Activated CD8-positive, alpha-beta memory T cell treated with anti-CD3 and anti-CD28 coated beads, Interleukin-2, amount 50 U/mL, for 24 hours (primary cell): Measurements from ENCODE around the gene MCEMP1.
"Not testable (repeated sequence)": the region's sequence is repeated elsewhere in the genome, so short reads cannot be mapped to it uniquely, and the experiment has no call there.

Experiments used
- DNase-seq: peaks from one replicate; pipeline ENCODE4 v3.0.0-alpha.2; 2020; ENCODE audit errors: extremely low read depth

The MCEMP1 gene

DNA sequence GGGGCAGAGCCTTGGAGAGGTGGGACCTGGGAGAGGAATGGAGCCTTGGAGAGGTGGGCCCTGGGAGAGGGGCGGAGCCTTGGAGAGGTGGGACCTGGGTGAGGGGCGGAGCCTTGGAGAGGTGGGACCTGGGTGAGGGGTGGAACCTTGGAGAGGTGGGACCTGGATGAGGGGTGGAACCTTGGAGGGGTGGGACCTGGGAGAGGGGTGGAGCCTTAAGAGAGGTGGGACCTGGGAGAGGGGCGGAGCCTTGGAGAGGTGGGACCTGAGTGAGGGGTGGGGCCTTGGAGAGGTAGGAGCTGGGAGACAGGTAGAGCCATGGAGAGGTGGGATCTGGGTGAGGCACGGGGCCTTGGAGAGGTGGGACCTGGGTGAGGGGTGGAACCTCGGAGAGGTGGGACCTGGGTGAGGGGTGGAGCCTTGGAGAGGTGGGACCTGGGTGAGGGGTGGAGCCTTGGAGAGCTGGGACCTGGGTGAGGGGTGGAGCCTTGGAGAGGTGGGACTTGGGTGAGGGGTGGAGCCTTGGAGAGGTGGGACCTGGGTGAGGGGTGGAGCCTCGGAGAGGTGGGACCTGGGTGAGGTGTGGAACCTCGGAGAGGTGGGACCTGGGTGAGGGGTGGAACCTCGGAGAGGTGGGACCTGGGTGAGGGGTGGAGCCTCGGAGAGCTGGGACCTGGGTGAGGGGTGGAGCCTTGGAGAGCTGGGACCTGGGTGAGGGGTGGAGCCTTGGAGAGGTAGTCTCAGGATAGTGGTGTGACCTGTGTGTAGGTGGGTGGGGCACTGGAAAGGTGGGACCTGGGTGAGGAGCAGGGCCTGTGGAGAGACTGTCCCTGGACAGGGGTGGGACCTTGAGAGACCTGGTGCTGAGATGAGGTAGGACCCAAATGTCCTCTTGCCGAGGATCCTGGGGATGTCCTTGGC is 33.0 kb upstream of the MCEMP1 start:
- not testable (repeated sequence) for DNase-seq

DNA sequence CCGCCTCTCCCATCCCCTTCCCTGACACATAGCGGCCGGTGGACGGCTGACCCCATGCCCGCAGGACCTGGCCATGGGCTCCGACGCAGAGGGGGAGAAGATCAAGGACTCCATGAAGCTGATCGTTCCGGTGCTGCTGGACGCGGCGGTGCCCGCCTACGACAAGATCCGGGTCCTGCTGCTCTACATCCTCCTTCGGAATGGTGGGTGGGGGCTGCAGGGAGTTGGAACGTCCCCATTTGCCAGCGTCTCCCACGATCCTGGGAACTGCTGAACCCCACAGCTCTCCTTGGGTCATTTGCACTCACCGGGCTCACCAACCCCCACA is 32.4 kb upstream of the MCEMP1 start:
- DNase-seq, result no peak

DNA sequence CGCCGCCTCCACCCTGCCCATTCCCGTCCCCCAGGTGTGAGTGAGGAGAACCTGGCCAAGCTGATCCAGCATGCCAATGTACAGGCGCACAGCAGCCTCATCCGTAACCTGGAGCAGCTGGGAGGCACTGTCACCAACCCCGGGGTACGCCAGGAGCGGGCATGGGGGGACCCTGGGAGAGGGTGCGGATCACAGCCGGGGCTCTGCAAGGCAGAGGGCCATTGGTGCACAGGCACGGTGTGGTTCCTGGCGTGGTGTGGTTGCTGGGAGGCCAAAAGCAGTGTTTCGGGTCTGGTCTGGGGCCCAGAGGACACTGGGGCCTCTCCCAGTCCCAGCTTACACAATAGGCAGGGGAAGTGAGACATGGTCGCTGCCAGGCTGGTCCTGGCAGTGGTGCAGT is 31.7 kb upstream of the MCEMP1 start:
- DNase-seq, result no peak

DNA sequence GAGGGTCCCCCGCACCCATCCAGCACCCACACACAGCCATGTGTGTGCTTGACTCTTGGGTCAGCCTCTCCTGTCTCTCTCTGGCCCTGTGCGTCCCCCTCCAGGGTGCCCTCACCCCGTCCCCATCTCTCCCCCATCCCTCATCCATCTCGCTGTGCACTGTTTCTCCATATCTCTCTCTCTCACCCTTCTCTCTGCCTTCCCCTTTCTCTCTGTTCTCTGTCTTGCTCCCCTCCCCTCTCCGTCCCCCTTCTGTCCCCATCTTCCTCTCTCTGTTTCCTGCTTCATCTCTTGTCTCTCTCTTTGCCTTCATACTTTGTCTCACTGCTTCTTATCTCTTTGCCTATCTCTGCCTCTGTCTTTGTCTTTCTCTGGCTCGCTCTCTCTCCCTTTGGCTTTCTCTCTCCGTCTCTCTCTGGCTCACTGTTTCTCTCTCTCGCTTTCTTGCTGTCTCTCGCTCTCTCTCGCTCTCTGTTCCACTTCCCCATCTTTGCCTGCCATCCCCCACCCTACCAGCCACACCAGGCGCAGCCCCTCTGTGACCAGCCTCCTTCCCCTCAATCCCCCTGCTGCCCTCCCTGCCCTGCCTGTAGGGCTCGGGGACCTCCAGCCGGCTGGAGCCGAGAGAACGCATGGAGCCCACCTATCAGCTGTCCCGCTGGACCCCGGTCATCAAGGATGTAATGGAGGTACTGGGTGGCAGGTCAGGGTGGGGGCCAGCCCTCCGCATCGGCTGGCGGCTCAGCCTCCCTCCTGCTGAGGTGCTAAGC is 31.0 kb upstream of the MCEMP1 start:
- no peak for DNase-seq

DNA sequence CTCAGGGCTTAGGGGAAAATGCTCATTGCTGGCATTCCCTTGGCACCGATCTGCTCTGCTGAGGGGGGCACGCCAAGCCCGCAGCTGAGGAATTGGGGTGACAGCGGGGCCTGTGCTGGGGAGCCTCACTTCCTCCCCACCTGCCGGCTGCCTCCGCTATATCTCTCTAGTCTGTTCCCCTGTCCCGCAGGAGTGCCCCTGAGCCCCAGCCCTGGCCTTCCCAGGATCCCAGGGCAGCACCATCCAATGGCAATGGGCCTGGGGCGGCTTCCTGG is 30.5 kb upstream of the MCEMP1 start:
- DNase-seq, result no peak

DNA sequence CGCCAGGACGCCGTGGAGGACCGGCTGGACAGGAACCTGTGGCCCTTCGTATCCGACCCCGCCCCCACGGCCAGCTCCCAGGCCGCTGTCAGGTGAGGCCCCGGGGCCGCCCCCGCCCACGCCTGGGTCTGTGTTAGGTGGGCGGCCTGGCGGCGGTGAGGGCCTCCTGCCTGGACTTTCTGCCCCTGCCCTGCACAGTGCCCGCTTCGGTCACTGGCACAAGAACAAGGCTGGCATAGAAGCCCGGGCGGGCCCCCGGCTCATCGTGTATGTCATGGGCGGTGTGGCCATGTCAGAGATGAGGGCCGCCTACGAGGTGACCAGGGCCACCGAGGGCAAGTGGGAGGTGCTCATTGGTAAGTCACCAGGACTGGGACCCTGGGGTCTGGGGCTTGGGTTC is 29.7 kb upstream of the MCEMP1 start:
- DNase-seq, result no peak

DNA sequence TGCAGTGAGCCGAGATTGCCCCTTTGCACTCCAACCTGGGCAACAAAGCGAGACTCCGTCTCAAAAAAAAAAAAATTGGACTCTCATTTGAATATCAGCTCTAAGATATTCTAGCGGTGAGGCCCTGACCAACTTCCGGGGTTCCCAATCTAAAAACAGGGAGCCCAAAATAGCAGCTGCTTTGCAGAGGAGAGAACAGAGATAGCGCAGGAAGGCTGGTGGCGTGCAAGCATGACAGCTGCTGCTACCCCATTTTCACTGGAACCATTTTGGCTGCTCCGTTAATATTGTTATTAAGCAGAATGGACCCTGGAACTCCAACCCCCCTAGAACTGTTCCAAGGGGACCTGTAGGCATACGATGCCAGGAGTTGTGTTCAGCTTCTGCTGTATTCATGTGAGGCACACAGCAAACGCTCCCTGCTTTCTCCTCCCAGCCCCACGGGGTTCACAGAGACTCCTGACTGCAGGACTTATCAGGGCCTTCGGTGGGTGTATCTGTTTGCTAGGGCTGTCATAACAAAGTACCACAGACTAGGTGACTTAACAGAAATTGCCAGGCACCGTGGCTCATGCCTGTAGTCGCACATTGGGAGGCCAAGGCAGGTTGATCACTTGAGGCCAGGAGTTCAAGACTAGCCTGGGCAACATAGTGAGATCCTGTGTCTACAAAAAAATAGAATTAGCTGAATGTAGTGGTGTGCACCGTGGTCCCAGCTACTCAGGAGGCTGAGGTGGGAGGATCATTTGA is 28.4 kb upstream of the MCEMP1 start:
- DNase-seq, result no peak

DNA sequence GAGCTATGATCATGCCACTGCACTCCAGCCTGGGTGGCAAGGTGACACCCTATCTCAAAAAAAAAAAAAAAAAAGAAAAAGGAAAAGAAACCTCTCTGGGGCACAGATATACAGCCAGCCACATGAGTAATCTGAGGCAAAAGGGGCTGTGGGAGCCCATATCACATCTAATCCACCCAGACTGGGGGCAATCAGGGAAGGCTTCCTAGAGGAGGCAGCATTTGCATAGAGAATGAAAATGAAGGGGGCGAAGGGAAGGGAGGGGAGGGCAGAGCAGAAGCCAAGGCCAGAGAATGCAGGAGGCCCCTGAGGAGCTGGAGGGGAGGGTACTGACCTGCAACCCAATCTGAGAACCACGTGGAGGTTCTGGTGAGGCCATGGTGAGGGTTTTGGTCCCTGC is 26.7 kb upstream of the MCEMP1 start:
- no peak for DNase-seq

DNA sequence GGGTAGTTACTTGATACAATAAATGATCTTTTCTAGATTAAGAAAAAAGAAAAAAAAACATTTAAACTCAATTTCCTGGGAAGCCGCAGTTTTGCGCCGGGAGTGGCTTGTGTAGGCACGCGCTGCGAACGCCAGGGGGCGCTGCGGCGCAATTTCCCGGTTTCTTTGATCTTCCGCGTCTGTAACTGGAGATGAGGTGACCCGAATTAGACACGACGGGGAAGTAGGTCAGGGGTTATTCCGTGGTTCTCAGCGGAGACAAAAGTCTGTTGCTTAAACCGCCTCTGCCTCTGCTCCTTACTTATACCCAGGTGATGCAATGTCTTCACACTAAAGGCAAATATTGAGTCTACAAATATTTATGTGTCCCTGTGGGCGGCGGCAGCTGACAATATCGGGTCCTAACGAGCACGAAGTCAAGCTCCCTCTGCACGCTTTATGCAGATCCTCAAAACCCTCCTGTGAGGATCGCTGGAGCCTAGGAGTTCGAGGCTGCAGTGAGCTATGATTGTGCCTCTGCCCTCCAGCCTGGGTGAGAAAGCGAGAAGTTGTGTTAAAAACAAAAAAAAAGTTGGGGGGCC is 24.7 kb upstream of the MCEMP1 start:
- peak; percentile 64 for DNase-seq

DNA sequence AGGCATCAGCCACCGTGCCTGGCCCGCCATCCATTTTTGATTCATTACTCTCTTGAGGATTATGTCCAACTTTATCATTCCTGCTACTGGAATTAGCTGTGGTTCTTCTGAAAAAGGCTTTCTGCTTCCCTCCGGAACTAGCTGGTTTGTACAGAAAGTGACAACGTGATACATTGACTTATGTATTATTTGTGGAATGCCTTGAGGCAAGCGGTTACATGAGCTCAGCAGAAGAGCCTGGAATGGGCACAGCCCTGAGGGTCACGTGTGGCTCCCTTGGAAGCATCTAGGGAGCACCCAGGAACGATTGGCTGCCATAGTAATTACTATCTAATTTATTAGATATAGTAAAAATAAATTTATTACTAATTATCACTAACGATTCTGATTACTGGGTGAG is 22.5 kb upstream of the MCEMP1 start:
- DNase-seq, result no peak

DNA sequence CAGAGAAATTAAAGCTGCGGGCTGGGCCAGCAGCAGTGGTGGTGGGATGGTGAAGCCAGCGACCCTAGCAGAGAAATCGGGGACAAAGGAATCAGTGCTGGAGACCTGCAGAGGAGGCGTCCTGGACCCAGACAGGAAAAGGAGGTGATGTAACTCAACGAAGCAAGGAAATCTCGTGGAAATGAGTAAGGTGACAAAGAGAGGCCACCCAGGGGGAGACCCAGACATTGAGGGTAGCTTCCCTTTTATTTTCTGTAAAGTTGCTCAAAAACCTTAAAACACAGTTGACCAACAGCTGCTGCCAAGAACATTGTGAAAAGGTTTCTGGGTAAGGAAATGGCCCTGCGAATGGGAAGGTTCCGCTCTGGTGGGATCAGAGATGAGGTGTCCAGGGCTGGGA is 21.3 kb upstream of the MCEMP1 start:
- no peak for DNase-seq

DNA sequence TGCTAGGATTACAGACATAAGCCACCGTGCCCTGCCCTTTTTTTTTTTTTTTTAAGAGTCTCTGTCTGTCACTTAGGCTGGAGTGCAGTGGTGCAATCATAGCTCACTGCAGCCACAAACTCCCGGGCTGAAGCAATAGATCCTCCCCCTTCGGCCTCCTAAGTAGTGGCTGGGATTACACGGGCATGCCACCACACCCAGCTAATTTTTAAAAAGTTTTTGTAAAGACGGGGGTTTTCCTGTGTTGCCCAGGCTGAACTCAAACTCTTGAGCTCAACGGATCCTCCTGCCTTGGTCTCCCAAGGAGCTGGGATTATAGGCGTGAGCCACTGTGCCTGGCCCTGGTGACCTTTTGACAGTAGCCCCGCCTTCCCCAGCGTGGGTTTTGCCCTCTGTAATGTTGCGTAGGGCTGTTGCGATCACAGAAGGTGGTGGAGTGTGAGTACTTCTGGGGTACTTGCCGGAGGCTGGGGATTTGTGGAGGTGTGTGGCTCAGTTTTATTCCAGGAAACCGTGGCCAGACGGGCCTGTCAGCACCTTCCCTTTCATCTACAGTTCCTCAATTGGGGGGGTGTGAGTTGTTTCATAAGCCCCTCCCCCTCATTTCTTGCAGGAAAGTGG is 19.6 kb upstream of the MCEMP1 start:
- DNase-seq, result no peak

DNA sequence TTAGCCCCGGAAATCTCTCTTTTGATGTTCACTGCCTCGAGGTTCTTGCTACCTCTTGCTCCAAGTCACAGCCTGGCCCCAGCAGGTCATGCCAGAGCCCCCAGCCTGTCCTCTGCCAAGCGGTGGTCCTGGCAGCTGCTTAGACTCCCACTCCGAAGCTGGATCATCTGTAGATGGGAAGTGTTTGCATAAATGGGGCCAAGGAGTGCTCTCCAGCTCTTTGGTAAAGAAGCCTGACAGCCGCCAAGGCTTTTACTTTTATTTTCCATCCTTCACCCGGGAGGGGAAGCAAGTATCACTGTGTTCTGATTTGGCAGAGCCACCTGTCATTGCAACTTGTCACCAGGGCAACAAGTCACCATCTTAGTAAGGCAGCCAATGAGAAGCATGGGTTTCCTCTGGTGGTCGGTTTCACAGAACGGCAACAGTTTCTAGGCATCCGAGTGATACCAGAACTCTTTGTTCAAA is 18.6 kb upstream of the MCEMP1 start:
- DNase-seq, result no peak

DNA sequence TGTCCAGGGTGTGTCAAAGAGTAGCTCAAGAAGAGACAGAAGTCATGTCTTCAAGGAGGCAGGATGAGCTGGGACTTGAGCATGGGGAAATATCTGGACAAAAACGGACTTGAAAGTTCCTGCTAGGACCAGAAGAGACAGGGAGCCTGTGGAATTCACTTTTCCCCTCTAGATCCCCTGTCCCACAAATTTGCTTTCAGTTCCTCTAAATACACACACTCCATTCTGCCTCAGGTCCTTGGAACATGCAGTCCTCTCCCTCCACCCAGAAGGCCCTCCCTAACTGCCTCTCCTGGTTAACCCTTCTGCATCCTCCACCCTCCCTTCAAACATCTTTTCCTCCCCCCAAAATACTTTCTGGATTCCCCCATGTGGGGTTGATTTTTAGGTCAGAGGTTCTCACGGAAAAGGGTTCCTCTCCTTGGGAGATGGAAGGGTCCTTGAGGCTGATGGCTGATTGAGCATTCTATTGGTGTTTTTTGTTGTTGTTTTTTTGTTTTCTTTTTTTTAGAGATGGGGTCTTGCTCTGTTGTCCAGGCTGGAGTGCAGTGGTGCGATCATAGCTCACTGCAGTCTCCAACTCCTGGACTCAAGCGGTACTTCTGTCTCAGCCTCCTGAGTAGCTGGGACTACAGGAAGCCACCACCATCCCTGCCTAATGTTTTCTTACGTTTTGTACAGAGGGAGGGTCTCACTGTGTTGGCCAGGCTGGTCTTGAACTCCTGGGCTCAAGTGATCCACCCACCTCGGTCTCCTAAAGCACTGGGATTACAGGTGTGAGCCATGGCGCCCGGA is 14.9 kb upstream of the MCEMP1 start:
- no peak for DNase-seq

DNA sequence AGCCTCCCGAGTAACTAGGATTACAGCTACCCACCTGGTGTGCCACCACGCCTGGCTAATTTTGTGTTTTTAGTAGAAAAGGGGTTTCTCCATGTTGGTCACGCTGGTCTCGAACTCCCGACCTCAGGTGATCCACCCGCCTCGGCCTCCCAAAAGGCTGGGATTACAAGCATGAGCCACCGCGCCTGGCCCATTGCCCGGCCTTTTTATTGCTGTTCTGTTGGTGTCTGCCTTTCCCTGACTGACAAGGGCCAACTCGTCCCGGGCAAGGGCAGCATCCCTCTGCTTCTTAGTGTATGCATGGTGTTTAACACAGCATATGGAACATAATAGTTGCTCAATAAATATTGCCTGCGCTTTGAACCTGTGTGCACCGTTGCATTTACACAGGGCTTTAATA is 14.2 kb upstream of the MCEMP1 start:
- no peak for DNase-seq

DNA sequence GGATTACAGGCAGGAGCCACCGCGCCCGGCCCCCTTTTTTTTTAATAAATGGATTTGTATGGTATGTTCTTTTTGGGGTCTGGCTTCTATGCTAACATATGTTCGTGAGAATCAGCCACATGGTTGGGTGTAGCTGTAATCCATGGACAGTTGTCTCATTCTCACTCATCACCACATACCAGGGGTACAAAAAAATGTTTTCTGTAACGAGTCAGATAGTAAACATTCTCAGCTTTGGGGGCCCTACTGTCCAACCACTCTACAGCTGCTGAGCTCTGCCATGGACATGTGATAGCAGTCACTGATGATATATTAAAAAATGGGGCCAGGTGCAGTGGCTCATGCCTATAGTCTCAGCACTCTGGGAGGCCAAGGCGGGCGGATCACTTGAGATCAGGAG is 13.2 kb upstream of the MCEMP1 start:
- DNase-seq, result no peak

DNA sequence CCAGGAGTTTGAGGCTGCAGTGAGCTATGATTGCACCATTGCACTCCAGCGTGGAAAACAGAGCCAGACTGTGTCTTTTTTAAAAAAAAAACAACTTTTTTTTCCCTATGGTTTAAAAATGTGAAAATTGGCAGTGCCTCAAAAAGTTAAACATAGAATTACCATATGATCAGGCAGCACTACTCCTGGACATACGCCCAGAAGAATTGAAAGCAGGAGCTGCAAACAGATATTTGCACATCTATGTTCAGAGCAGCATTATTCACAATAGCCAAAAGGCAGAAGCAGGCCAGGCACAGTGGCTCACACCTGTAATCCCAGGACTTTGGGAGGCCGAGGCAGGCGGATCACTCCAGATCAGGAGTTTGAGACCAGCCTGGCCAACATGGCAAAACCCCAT is 11.8 kb upstream of the MCEMP1 start:
- DNase-seq, result no peak

DNA sequence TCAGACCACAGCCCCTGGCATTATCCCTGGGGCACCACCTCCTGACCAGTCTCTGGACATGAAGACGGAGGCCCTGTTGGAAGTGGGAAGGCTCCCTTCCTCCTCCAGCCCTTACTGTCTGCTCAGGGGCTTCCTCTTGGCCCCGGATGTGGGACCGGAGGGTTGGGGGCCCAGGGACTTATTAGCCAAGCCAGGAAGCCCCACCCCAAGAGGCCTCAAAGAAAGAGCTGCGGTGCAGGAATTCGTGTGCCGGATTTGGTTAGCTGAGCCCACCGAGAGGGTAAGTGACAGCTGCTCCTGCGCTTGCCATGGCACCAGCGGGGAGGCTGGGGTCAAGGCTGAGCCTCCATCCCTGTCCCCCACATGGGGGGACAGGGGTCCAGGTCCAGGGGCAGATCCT is 8.0 kb upstream of the MCEMP1 start, which contains the start of gene RETN:
RETN (plus strand) TSS at position 208 of the 400 bp plus-strand sequence. CDS start 278 bp downstream, outside the sequence.
- DNase-seq, result no peak

DNA sequence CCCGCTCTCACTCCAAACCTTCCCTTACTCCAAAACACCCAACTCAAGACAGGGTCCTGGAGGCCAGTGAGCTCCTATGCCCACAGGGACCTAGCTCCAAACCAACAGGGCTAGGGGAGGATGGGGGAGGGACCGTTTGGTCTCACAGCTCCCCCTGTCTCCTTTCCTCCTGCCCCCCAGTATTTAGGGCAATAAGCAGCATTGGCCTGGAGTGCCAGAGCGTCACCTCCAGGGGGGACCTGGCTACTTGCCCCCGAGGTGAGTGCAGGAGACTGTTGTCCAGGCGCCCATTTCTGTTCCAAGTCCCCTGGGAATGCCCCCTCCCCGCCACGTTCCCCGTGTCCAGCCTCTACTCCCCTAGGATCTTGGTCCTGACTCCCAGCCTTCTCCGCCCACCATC is 7.2 kb upstream of the MCEMP1 start:
- no peak for DNase-seq

DNA sequence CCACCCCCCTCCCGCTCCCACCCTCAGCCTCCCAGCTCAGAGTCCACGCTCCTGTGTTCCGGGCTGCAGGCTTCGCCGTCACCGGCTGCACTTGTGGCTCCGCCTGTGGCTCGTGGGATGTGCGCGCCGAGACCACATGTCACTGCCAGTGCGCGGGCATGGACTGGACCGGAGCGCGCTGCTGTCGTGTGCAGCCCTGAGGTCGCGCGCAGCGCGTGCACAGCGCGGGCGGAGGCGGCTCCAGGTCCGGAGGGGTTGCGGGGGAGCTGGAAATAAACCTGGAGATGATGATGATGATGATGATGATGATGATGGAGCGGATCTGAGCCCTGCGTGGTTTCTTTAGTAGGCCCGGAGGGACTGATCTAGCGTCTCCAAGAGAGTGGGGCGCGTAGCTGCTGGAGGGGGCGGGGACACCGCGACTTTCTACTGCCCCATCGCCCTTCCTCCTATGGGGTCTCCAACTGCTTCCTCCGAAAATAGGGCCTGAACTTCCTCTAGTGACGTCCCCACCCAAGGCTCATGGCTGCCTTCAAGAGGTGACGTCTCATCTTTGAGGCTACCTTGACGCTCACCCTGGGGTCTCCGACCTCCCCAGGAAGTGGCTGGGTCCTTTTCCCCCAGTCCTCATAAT is 6.6 kb upstream of the MCEMP1 start:
- DNase-seq, result no peak
